SK-N-SH treated with all-trans-retinoic acid at 6 μM for 48 hours (cell line): ENCODE measurements around the gene CCKAR.
A peak's percentile ranks its signal among the peaks of the same experiment; 100 is the strongest.

Experiments used
- ATAC-seq: fragments of 200-7000 bp; cut with Tn5 transposase; 3 replicates; pipeline ENCODE4 v1.9.1; 2020; ENCODE audit warnings: mild to moderate bottlenecking, moderate library complexity
- ARNTL ChIP-seq: fragments of 450-650 bp; formaldehyde crosslinking; IDR thresholded peaks from 2 replicates; pipeline ENCODE4 v1.5.0; 2020; ENCODE audit warnings: low read depth, mild to moderate bottlenecking, moderate library complexity, borderline replicate concordance
- BACH2 ChIP-seq: fragments of 250-450 bp; sonication (Bioruptor Pico); IDR thresholded peaks from 2 replicates; pipeline ENCODE4 v1.9.0; 2021; ENCODE audit warnings: mild to moderate bottlenecking, borderline replicate concordance
- CREB5 ChIP-seq: fragments of 250-450 bp; sonication (Bioruptor Pico); IDR thresholded peaks from 2 replicates; pipeline ENCODE4 v1.5.1; 2020; ENCODE audit warnings: low read depth, mild to moderate bottlenecking, moderate library complexity
- CSDC2 ChIP-seq: fragments of 250-450 bp; sonication (Bioruptor Pico); IDR thresholded peaks from 2 replicates; pipeline ENCODE4 v1.5.0; 2020; ENCODE audit warnings: mild to moderate bottlenecking, moderate library complexity
- ESRRG ChIP-seq: fragments of 250-450 bp; sonication (Bioruptor Pico); IDR thresholded peaks from 2 replicates; pipeline ENCODE4 v1.6.1; 2021; ENCODE audit warnings: mild to moderate bottlenecking
- GLIS3 ChIP-seq: fragments of 250-450 bp; sonication (Bioruptor Pico); IDR thresholded peaks from 2 replicates; pipeline ENCODE4 v1.5.0; 2020; ENCODE audit warnings: mild to moderate bottlenecking, moderate library complexity
- ISL1 ChIP-seq: fragments of 250-450 bp; sonication (Bioruptor Pico); IDR thresholded peaks from 2 replicates; pipeline ENCODE4 v2.1.2; 2022; ENCODE audit warnings: mild to moderate bottlenecking, moderate library complexity
- OSR1 ChIP-seq: fragments of 250-450 bp; sonication (Bioruptor Pico); IDR thresholded peaks from 2 replicates; pipeline ENCODE4 v1.8.0; 2022; ENCODE audit warnings: moderate library complexity, mild to moderate bottlenecking, inconsistent platforms
- POU6F1 ChIP-seq: fragments of 250-450 bp; sonication (Bioruptor Pico); IDR thresholded peaks from 2 replicates; pipeline ENCODE4 v1.8.0; 2021; ENCODE audit warnings: low read depth, mild to moderate bottlenecking, moderate library complexity, borderline replicate concordance
- PPARA ChIP-seq: fragments of 250-450 bp; sonication (Bioruptor Pico); IDR thresholded peaks from 2 replicates; pipeline ENCODE4 v1.5.0; 2020; ENCODE audit warnings: mild to moderate bottlenecking, borderline replicate concordance
- RARB ChIP-seq: fragments of 250-450 bp; sonication (Bioruptor Pico); IDR thresholded peaks from 2 replicates; pipeline ENCODE4 v1.8.0; 2021; ENCODE audit warnings: mild to moderate bottlenecking, moderate library complexity
- SNAI2 ChIP-seq: fragments of 250-450 bp; sonication (Bioruptor Pico); IDR thresholded peaks from 2 replicates; pipeline ENCODE4 v1.5.0; 2020; ENCODE audit warnings: mild to moderate bottlenecking, moderate library complexity
- TCF4 ChIP-seq: fragments of 250-450 bp; sonication (Bioruptor Pico); IDR thresholded peaks from 2 replicates; pipeline ENCODE4 v1.8.0; 2021; ENCODE audit warnings: mild to moderate bottlenecking, moderate library complexity, borderline replicate concordance
- TSHZ2 ChIP-seq: fragments of 250-450 bp; sonication (Bioruptor Pico); IDR thresholded peaks from 2 replicates; pipeline ENCODE4 v1.5.0; 2020; ENCODE audit warnings: mild to moderate bottlenecking, moderate library complexity
- ZC3H10 ChIP-seq: fragments of 250-450 bp; sonication (Bioruptor Pico); IDR thresholded peaks from 2 replicates; pipeline ENCODE4 v1.5.1; 2021; ENCODE audit warnings: mild to moderate bottlenecking, moderate library complexity
- ZFP3 ChIP-seq: fragments of 250-450 bp; sonication (Bioruptor Pico); IDR thresholded peaks from 2 replicates; pipeline ENCODE4 v1.5.0; 2020; ENCODE audit warnings: mild to moderate bottlenecking, moderate library complexity
- ZFP30 ChIP-seq: fragments of 450-650 bp; formaldehyde crosslinking; IDR thresholded peaks from 2 replicates; pipeline ENCODE4 v1.5.0; 2022; ENCODE audit warnings: mild to moderate bottlenecking, moderate library complexity
- ZNF565 ChIP-seq: fragments of 450-650 bp; formaldehyde crosslinking; conservative IDR thresholded peaks from 2 replicates; pipeline ENCODE4 v1.5.0; 2020; ENCODE audit warnings: low read depth, mild to moderate bottlenecking, moderate library complexity
- ZNF70 ChIP-seq: fragments of 450-650 bp; formaldehyde crosslinking; IDR thresholded peaks from 2 replicates; pipeline ENCODE4 v1.5.0; 2020; ENCODE audit warnings: mild to moderate bottlenecking, moderate library complexity
- ZNF8 ChIP-seq: fragments of 450-650 bp; formaldehyde crosslinking; IDR thresholded peaks from 2 replicates; pipeline ENCODE4 v1.5.0; 2020; ENCODE audit warnings: mild to moderate bottlenecking, moderate library complexity

The CCKAR gene

GRCh38 chr4:26485684-26486083, 4.6 kb downstream of the CCKAR start (continued):
- TF ChIP-seq SNAI2: no peak
- TF ChIP-seq PPARA: no peak
- no peak for TF ChIP-seq ARNTL (CRISPR knock-in tag)
- TF ChIP-seq, all 23 proteins: peak for 0

GRCh38 chr4:26484516-26484915, 5.8 kb downstream of the CCKAR start:
- ATAC-seq: no peak

GRCh38 chr4:26484032-26484515, 6.2 kb downstream of the CCKAR start:
- TF ChIP-seq TCF4 (CRISPR knock-in tag) (peak; percentile 13; the same call in 1 of the 2 replicates), CSDC2 (CRISPR knock-in tag) (no peak), ZFP3 (CRISPR knock-in tag) (no peak), ZC3H10 (no peak), ISL1 (CRISPR knock-in tag) (peak; percentile 82), TSHZ2 (CRISPR knock-in tag) (peak; percentile 55; the same call in 1 of the 2 replicates), ZNF70 (no peak)

More at GRCh38 chr4:26484516-26484915, 5.8 kb downstream of the CCKAR start:
- no peak for TF ChIP-seq RARB (CRISPR knock-in tag)
- TF ChIP-seq GLIS3 (CRISPR knock-in tag): no peak
- TF ChIP-seq SNAI2: no peak
- TF ChIP-seq TSHZ2 (CRISPR knock-in tag): no peak
- TF ChIP-seq OSR1: no peak
- TF ChIP-seq CSDC2 (CRISPR knock-in tag): no peak
- TF ChIP-seq ZFP3 (CRISPR knock-in tag): no peak
- TF ChIP-seq ZNF70: no peak
- no peak for TF ChIP-seq TCF4 (CRISPR knock-in tag)
- TF ChIP-seq POU6F1 (CRISPR knock-in tag): no peak
- no peak for TF ChIP-seq ZFP30 (CRISPR knock-in tag)
- no peak for TF ChIP-seq CREB5 (CRISPR knock-in tag)
- TF ChIP-seq ZNF8 (CRISPR knock-in tag): no peak
- no peak for TF ChIP-seq ZC3H10
- TF ChIP-seq ESRRG (CRISPR knock-in tag): no peak
- no peak for TF ChIP-seq ZNF565 (CRISPR knock-in tag)
- no peak for TF ChIP-seq ISL1 (CRISPR knock-in tag)
- no peak for TF ChIP-seq PPARA
- no peak for TF ChIP-seq ARNTL (CRISPR knock-in tag)
- no peak for TF ChIP-seq BACH2 (CRISPR knock-in tag)

More at GRCh38 chr4:26484032-26484515, 6.2 kb downstream of the CCKAR start:
- ATAC-seq: no peak
